Neural cell (in vitro differentiated cells): ENCODE results near the gene PLAAT5. TPM values are rescaled to one million over a fixed set of nuclear protein-coding genes. Genes with fewer than 3 reads are reported as not detected.

Experiments
- H2AFZ ChIP-seq: fragments of 200-600, 300-800 bp; sonication (generic), shearing (Covaris generic); 2 replicates; pipeline ENCODE4 v1.6.0; 2014; ENCODE audit warnings: low read depth, mild to moderate bottlenecking, antibody characterized with exemption, low read length, moderate library complexity
- H3F3A ChIP-seq: fragments of 200-600 bp; shearing (Covaris generic); 2 replicates; pipeline ENCODE4 v1.6.1; 2016; ENCODE audit warnings: mild to moderate bottlenecking, moderate library complexity, mixed read lengths, antibody characterized with exemption, low read length; ENCODE audit not compliant: insufficient read depth, poor library complexity, severe bottlenecking
- H3K27ac ChIP-seq: fragments of 200-600, 300-800 bp; sonication (generic), shearing (Covaris generic); 2 replicates; pipeline ENCODE4 v1.5.1; 2014; ENCODE audit warnings: mild to moderate bottlenecking, low read length, moderate library complexity
- H3K27me3 ChIP-seq: fragments of 300-800, 200-600 bp; sonication (generic), shearing (Covaris generic); 2 replicates; pipeline ENCODE4 v1.6.0; 2014; ENCODE audit warnings: mild to moderate bottlenecking, low read depth, low read length, moderate library complexity; ENCODE audit not compliant: insufficient read depth
- H3K36me3 ChIP-seq: fragments of 300-800, 200-600 bp; sonication (generic), shearing (Covaris generic); 2 replicates; pipeline ENCODE4 v1.5.1; 2014; ENCODE audit warnings: mild to moderate bottlenecking, antibody characterized with exemption, low read length, moderate library complexity; ENCODE audit not compliant: insufficient read depth
- H3K4me2 ChIP-seq: fragments of 300-800, 200-600 bp; sonication (generic), shearing (Covaris generic); 2 replicates; pipeline ENCODE4 v1.6.0; 2014; ENCODE audit warnings: mild to moderate bottlenecking, low read length
- H3K4me3 ChIP-seq: fragments of 300-800, 200-600 bp; sonication (generic), shearing (Covaris generic); 2 replicates; pipeline ENCODE4 v1.5.1; 2014; ENCODE audit warnings: mild to moderate bottlenecking, low read length, moderate library complexity
- H3K79me2 ChIP-seq: fragments of 200-600 bp; shearing (Covaris generic); replicated peaks from 2 replicates; pipeline ENCODE4 v1.6.0; 2014; ENCODE audit warnings: mild to moderate bottlenecking, low read length, moderate library complexity; ENCODE audit not compliant: insufficient read depth
- H3K9ac ChIP-seq: fragments of 300-800, 200-600 bp; sonication (generic), shearing (Covaris generic); 2 replicates; pipeline ENCODE4 v1.6.1; 2016; ENCODE audit warnings: mild to moderate bottlenecking, low read length, mixed read lengths
- H3K9me2 ChIP-seq: fragments of 200-600 bp; shearing (Covaris generic); 2 replicates; pipeline ENCODE4 v1.6.1; 2016; ENCODE audit warnings: mild to moderate bottlenecking, low read length, mixed read lengths; ENCODE audit not compliant: insufficient read depth
- H3K9me3 ChIP-seq: fragments of 200-600, 300-800 bp; sonication (generic), shearing (Covaris generic); 2 replicates; pipeline ENCODE4 v1.6.1; 2016; ENCODE audit warnings: mild to moderate bottlenecking, mixed run types, low read length, moderate library complexity, mixed read lengths
- H4K20me1 ChIP-seq: fragments of 200-600 bp; shearing (Covaris generic); 2 replicates; pipeline ENCODE4 v1.6.1; 2016; ENCODE audit warnings: mild to moderate bottlenecking, mixed run types; ENCODE audit not compliant: insufficient read depth
- CTCF ChIP-seq: fragments of 450-650 bp; IDR thresholded peaks from 2 replicates; pipeline ENCODE4 v1.5.1; 2014; ENCODE audit warnings: antibody characterized with exemption, mild to moderate bottlenecking, moderate library complexity; ENCODE audit not compliant: poor library complexity, severe bottlenecking
- EP300 ChIP-seq: fragments of 450-650 bp; conservative IDR thresholded peaks from 2 replicates; pipeline ENCODE4 v1.6.1; 2014; ENCODE audit warnings: antibody characterized with exemption, mild to moderate bottlenecking, moderate library complexity; ENCODE audit not compliant: poor library complexity, severe bottlenecking
- EZH2 ChIP-seq: fragments of 200-600, 300-800 bp; shearing (Covaris generic), sonication (generic); IDR thresholded peaks from 2 replicates; pipeline ENCODE4 v1.6.1; 2014; ENCODE audit warnings: antibody characterized with exemption, low read length, borderline replicate concordance, mild to moderate bottlenecking; ENCODE audit not compliant: insufficient read depth, poor library complexity, severe bottlenecking
- MXI1 ChIP-seq: fragments of 450-650 bp; conservative IDR thresholded peaks from 2 replicates; pipeline ENCODE4 v1.6.1; 2014; ENCODE audit warnings: antibody characterized with exemption, mild to moderate bottlenecking; ENCODE audit not compliant: poor library complexity, severe bottlenecking
- POLR2AphosphoS5 ChIP-seq: IDR thresholded peaks from 2 replicates; pipeline ENCODE4 v1.6.1; 2012
- RAD21 ChIP-seq: fragments of 450-650 bp; conservative IDR thresholded peaks from 2 replicates; pipeline ENCODE4 v1.6.1; 2014; ENCODE audit warnings: antibody characterized with exemption, mild to moderate bottlenecking, moderate library complexity
- REST ChIP-seq: IDR thresholded peaks from 2 replicates; pipeline ENCODE4 v1.6.1; 2012; ENCODE audit warnings: borderline replicate concordance
- SMC3 ChIP-seq: fragments of 450-650 bp; conservative IDR thresholded peaks from 2 replicates; pipeline ENCODE4 v1.6.1; 2014; ENCODE audit warnings: antibody characterized with exemption, mild to moderate bottlenecking, moderate library complexity; ENCODE audit not compliant: poor library complexity
- TAF1 ChIP-seq: IDR thresholded peaks from 2 replicates; pipeline ENCODE4 v1.6.1; 2012; ENCODE audit warnings: low read depth
- polyA plus RNA-seq: library from polyadenylated mRNA; depleted of rRNA; stranded (reverse); fragments of >200 nt; gene quantifications from 2 replicates; pipeline ENCODE4 v1.2.3, GENCODE V29; 2014

Gene PLAAT5
- polyA plus RNA-seq, 1 donor from 2014 or later, result 0.14 TPM

GRCh38 chr11:63502252-63502820 is 11.4 kb upstream of the PLAAT5 start (continued):
- TF ChIP-seq CTCF (no peak), POLR2AphosphoS5 (no peak), RAD21 (no peak)

- H3K4me2 ChIP-seq, result no peak overlapping the region
- no peaks in the 10 kb centered on the region for H3K36me3 ChIP-seq
- no peak overlapping the region for H2AFZ ChIP-seq
- no peaks in the 10 kb centered on the region for H4K20me1 ChIP-seq
- H3F3A ChIP-seq, result no peaks in the 10 kb centered on the region
- no peak overlapping the region for H3K27ac ChIP-seq
- TF ChIP-seq EZH2 (no peak), CTCF (no peak), TAF1 (no peak)
- no peaks in the 10 kb centered on the region for H3K9me3 ChIP-seq
- no peaks in the 10 kb centered on the region for H3K27me3 ChIP-seq
- no peak overlapping the region for H3K9ac ChIP-seq
- H3K4me3 ChIP-seq, result no peak overlapping the region
- no peaks in the 10 kb centered on the region for H3K9me2 ChIP-seq
- no peaks in the 10 kb centered on the region for H3K79me2 ChIP-seq
Measured at GRCh38 chr11:63501236-63501635, 10.3 kb upstream of the PLAAT5 start.

- Histone ChIP-seq H2AFZ (no peak overlapping the region), H3K9ac (no peak overlapping the region), H3K4me3 (no peak overlapping the region), H3K9me3 (no peaks in the 10 kb centered on the region), H3K4me2 (no peak overlapping the region), H4K20me1 (no peaks in the 10 kb centered on the region), H3K79me2 (no peaks in the 10 kb centered on the region), H3K27ac (no peak overlapping the region), H3F3A (no peaks in the 10 kb centered on the region), H3K27me3 (no peaks in the 10 kb centered on the region), H3K36me3 (no peaks in the 10 kb centered on the region), H3K9me2 (no peaks in the 10 kb centered on the region)
- no peak for TF ChIP-seq TAF1
- TF ChIP-seq REST, result no peak
- TF ChIP-seq EZH2, result no peak
- no peak for TF ChIP-seq EP300
- no peak for TF ChIP-seq MXI1
- no peak for TF ChIP-seq RAD21
- TF ChIP-seq SMC3, result no peak
- TF ChIP-seq CTCF, result no peak
- no peak for TF ChIP-seq POLR2AphosphoS5
Measured at GRCh38 chr11:63499874-63500273, 8.9 kb upstream of the PLAAT5 start.
